Kidney glomerular epithelial cell (primary cell): Measurements from ENCODE around the gene CACNA2D4.
"Not testable (repeated sequence)": the region's sequence is repeated elsewhere in the genome, so short reads cannot be mapped to it uniquely, and the experiment has no call there.

Experiments
- DNase-seq: peaks from one replicate; lab custom pipeline; 2025; lab: John Stamatoyannopoulos, UW

The CACNA2D4 gene

GRCh38 chr12:1832801-1833595 lies 85.5 kb downstream of the CACNA2D4 start:
- no peak for DNase-seq

GRCh38 chr12:1830981-1831963 lies 87.2 kb downstream of the CACNA2D4 start:
- no peak for DNase-seq

GRCh38 chr12:1830401-1830845 lies 88.0 kb downstream of the CACNA2D4 start:
- no peak for DNase-seq

GRCh38 chr12:1829306-1829900 lies 89.0 kb downstream of the CACNA2D4 start:
- DNase-seq: no peak

GRCh38 chr12:1828856-1829255 lies 89.6 kb downstream of the CACNA2D4 start:
- DNase-seq: no peak

GRCh38 chr12:1827826-1828805 lies 90.3 kb downstream of the CACNA2D4 start:
- no peak for DNase-seq

GRCh38 chr12:1826867-1827705 lies 91.4 kb downstream of the CACNA2D4 start:
- no peak for DNase-seq

- no peak for DNase-seq
Measured at GRCh38 chr12:1826401-1826800, 92.1 kb downstream of the CACNA2D4 start.

- DNase-seq: no peak
Measured at GRCh38 chr12:1825382-1826102, 92.9 kb downstream of the CACNA2D4 start.

- no peak for DNase-seq
Measured at GRCh38 chr12:1823237-1823636, 95.2 kb downstream of the CACNA2D4 start.

- no peak for DNase-seq
Measured at GRCh38 chr12:1822699-1823098, 95.8 kb downstream of the CACNA2D4 start.

GRCh38 chr12:1821805-1822204 lies 96.6 kb downstream of the CACNA2D4 start:
- DNase-seq: no peak

GRCh38 chr12:1820896-1821291 lies 97.6 kb downstream of the CACNA2D4 start:
- no peak for DNase-seq

GRCh38 chr12:1820191-1820895 lies 98.1 kb downstream of the CACNA2D4 start, which contains the start of gene LRTM2:
Gene LRTM2, plus strand, starts transcription at chr12:1820565. Its CDS starts 7,584 bp downstream, at chr12:1828149.
- no peak for DNase-seq

- DNase-seq: no peak
Measured at GRCh38 chr12:1819571-1819970, 98.9 kb downstream of the CACNA2D4 start.

GRCh38 chr12:1819050-1819449 lies 99.4 kb downstream of the CACNA2D4 start:
- DNase-seq: no peak

- not testable (repeated sequence) for DNase-seq
Measured at GRCh38 chr12:1817928-1818327, 100.5 kb downstream of the CACNA2D4 start.

GRCh38 chr12:1816730-1817348 lies 101.6 kb downstream of the CACNA2D4 start:
- no peak for DNase-seq
